Bronchial epithelial cell (primary cell): ENCODE data around the gene SLC16A5. TPM values are rescaled to one million over a fixed set of nuclear protein-coding genes. Genes with fewer than 3 reads are reported as not detected.
"Not testable (repeated sequence)": the region's sequence is repeated elsewhere in the genome, so short reads cannot be mapped to it uniquely, and the experiment has no call there.

Experiments used
- DNase-seq: peaks from one replicate; pipeline ENCODE4 v3.0.0-alpha.2; 2010; ENCODE audit warnings: low read depth
- FAIRE-seq: peaks from 2 replicates; lab custom pipeline; 2011; peaks lifted over from hg19 to GRCh38; lab: Jason Lieb, UNC
- H3K27me3 ChIP-seq: 2 replicates; pipeline ENCODE4 v1.5.1; 2011; ENCODE audit warnings: low read length; ENCODE audit not compliant: control insufficient read depth, insufficient read depth
- H3K36me3 ChIP-seq: 2 replicates; pipeline ENCODE4 v1.5.1; 2011; ENCODE audit warnings: low read length; ENCODE audit not compliant: control insufficient read depth, insufficient read depth
- H3K4me3 ChIP-seq: 2 replicates; pipeline ENCODE4 v1.5.1; 2011; ENCODE audit warnings: mild to moderate bottlenecking, low read depth, low read length, control low read depth
- CTCF ChIP-seq: IDR thresholded peaks from 2 replicates; pipeline ENCODE4 v1.5.1; 2011; ENCODE audit warnings: mild to moderate bottlenecking, moderate library complexity, low read length, control low read depth, inconsistent platforms; ENCODE audit not compliant: insufficient read depth, severe bottlenecking
- total RNA-seq: library from RNA; depleted of rRNA; stranded (reverse); fragments of >200 nt; gene quantifications from 2 replicates; pipeline ENCODE4 v1.2.1, GENCODE V29; 2014

The SLC16A5 gene
- total RNA-seq, 1 donor from 2014 or later, result 15.0 TPM

- Histone ChIP-seq H3K27me3 (no peaks in the 10 kb centered on the region), H3K36me3 (peaks cover 12% of the 10 kb centered on the region), H3K4me3 (no peak overlapping the region)
- DNase-seq (no peak), FAIRE-seq (no peak)
- no peak for TF ChIP-seq CTCF
Observed at GRCh38 chr17:75065562-75066151, 22.1 kb upstream of the SLC16A5 start.

- FAIRE-seq, result no peak
- TF ChIP-seq CTCF, result no peak
- H3K4me3 ChIP-seq, result no peak overlapping the region
- no peaks in the 10 kb centered on the region for H3K27me3 ChIP-seq
- DNase-seq, result no peak
- peaks cover 2% of the 10 kb centered on the region for H3K36me3 ChIP-seq
Observed at GRCh38 chr17:75067856-75068255, 19.9 kb upstream of the SLC16A5 start.

GRCh38 chr17:75068750-75069149 is 19.0 kb upstream of the SLC16A5 start:
- no peak overlapping the region for H3K4me3 ChIP-seq
- H3K27me3 ChIP-seq, result no peaks in the 10 kb centered on the region
- DNase-seq, result no peak
- no peak for FAIRE-seq
- H3K36me3 ChIP-seq, result peaks cover 2% of the 10 kb centered on the region
- no peak for TF ChIP-seq CTCF

- FAIRE-seq (no peak), DNase-seq (peak; percentile 47)
- Histone ChIP-seq H3K27me3 (no peaks in the 10 kb centered on the region), H3K4me3 (no peak overlapping the region), H3K36me3 (no peaks in the 10 kb centered on the region)
- TF ChIP-seq CTCF, result peak; percentile 44
Observed at GRCh38 chr17:75069783-75070182, 18.0 kb upstream of the SLC16A5 start.

GRCh38 chr17:75071478-75072271 is 16.1 kb upstream of the SLC16A5 start:
- H3K27me3 ChIP-seq, H3K36me3 ChIP-seq, DNase-seq, H3K4me3 ChIP-seq, FAIRE-seq: not testable (repeated sequence)

- not testable (repeated sequence) for H3K27me3 ChIP-seq, DNase-seq, H3K4me3 ChIP-seq, FAIRE-seq, H3K36me3 ChIP-seq
Observed at GRCh38 chr17:75072909-75073308, 14.8 kb upstream of the SLC16A5 start.
